ENCODE results near the gene MARVELD2.

DNA sequence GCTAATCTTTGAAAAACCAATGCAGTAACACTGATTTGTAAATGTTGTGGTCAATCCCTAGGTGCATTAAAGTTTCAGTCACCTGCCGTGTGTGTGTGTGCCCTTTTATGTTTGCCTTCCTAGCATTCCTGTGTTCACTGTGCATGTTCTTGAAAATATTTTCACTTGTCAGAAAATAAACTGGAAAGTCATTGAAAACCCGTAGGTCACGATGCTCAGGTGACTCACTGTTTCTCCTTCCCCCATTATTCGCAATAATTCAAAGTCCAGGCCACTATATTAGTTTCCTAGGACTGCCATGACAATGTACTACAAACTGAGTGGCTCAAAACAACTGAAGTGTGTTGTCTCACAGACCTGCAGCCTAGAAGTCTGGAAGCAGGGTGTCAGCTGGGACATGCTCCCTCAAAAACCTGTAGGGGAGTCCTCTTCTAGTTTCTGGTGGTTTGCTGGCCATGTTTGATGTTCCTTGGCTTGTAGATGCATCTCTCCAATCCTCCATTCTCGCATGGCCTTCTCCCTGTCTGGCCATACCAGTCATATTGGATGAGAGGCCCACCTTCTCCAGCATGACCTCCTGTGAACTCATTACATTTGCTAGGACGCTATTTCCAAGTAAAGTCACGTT is 29.3 kb downstream of the MARVELD2 start:
- TF ChIP-seq BHLHE40 (IDR thresholded peaks at IDR 0.05; ENCODE audit: borderline replicate concordance) (no peak), L3MBTL2 (conservative IDR thresholded peaks at IDR 0.05) (no peak), FOXM1 (IDR thresholded peaks at IDR 0.05; ENCODE audit: borderline replicate concordance) (no peak), LEF1 (IDR thresholded peaks at IDR 0.05; ENCODE audit: borderline replicate concordance) (no peak), SP1 (IDR thresholded peaks at IDR 0.05) (no peak), ELF4 (IDR thresholded peaks at IDR 0.05) (no peak), SUZ12 (IDR thresholded peaks at IDR 0.05) (no peak), FOXK2 (IDR thresholded peaks at IDR 0.05) (no peak), FOXA1 (IDR thresholded peaks at IDR 0.05) (no peak), NFRKB (IDR thresholded peaks at IDR 0.05) (no peak), TARDBP (IDR thresholded peaks at IDR 0.05) (no peak), HDGF (IDR thresholded peaks at IDR 0.05; ENCODE audit: borderline replicate concordance) (no peak)
- TF ChIP-seq, protein P1, sequence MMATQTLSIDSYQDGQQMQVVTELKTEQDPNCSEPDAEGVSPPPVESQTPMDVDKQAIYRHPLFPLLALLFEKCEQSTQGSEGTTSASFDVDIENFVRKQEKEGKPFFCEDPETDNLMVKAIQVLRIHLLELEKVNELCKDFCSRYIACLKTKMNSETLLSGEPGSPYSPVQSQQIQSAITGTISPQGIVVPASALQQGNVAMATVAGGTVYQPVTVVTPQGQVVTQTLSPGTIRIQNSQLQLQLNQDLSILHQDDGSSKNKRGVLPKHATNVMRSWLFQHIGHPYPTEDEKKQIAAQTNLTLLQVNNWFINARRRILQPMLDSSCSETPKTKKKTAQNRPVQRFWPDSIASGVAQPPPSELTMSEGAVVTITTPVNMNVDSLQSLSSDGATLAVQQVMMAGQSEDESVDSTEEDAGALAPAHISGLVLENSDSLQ (IDR thresholded peaks at IDR 0.05): no peak

All from HEK293T (cell line).